HepG2 (cell line): ENCODE measurements around the gene BLMH.
"Not testable (repeated sequence)": the region's sequence is repeated elsewhere in the genome, so short reads cannot be mapped to it uniquely, and the experiment has no call there.

ENCODE experiments used
- CEBPZ ChIP-seq: IDR thresholded peaks from 2 replicates; pipeline ENCODE4 v1.6.1; 2012; ENCODE audit warnings: low read length, improper control_type of control experiment
- PCBP1 ChIP-seq: fragments of 200-400 bp; formaldehyde crosslinking; IDR thresholded peaks from 2 replicates; pipeline ENCODE4 v1.6.1; 2017; ENCODE audit warnings: mild to moderate bottlenecking, low read depth, low read length, borderline replicate concordance
- POLR2AphosphoS5 ChIP-seq: IDR thresholded peaks from 2 replicates; pipeline ENCODE4 v1.6.1; 2012; ENCODE audit warnings: low read depth, low read length
- ZNF292 ChIP-seq: sonication (generic); formaldehyde crosslinking; IDR thresholded peaks from 2 replicates; pipeline ENCODE4 v1.8.1; 2022; ENCODE audit warnings: mild to moderate bottlenecking, low read depth, missing genetic modification reagents, borderline replicate concordance
- TF ChIP-seq, protein P1 (sequence below): sonication (generic); formaldehyde crosslinking; IDR thresholded peaks from one replicate; pipeline ENCODE4 v1.5.1; 2020; ENCODE audit warnings: mild to moderate bottlenecking, missing genetic modification reagents; ENCODE audit errors: not compliant biosample characterization

GRCh38 chr17:30230009-30230408, 61.7 kb downstream of the BLMH start:
- TF ChIP-seq POLR2AphosphoS5, CEBPZ, ZNF292, PCBP1: not testable (repeated sequence)
- TF ChIP-seq, protein P1, sequence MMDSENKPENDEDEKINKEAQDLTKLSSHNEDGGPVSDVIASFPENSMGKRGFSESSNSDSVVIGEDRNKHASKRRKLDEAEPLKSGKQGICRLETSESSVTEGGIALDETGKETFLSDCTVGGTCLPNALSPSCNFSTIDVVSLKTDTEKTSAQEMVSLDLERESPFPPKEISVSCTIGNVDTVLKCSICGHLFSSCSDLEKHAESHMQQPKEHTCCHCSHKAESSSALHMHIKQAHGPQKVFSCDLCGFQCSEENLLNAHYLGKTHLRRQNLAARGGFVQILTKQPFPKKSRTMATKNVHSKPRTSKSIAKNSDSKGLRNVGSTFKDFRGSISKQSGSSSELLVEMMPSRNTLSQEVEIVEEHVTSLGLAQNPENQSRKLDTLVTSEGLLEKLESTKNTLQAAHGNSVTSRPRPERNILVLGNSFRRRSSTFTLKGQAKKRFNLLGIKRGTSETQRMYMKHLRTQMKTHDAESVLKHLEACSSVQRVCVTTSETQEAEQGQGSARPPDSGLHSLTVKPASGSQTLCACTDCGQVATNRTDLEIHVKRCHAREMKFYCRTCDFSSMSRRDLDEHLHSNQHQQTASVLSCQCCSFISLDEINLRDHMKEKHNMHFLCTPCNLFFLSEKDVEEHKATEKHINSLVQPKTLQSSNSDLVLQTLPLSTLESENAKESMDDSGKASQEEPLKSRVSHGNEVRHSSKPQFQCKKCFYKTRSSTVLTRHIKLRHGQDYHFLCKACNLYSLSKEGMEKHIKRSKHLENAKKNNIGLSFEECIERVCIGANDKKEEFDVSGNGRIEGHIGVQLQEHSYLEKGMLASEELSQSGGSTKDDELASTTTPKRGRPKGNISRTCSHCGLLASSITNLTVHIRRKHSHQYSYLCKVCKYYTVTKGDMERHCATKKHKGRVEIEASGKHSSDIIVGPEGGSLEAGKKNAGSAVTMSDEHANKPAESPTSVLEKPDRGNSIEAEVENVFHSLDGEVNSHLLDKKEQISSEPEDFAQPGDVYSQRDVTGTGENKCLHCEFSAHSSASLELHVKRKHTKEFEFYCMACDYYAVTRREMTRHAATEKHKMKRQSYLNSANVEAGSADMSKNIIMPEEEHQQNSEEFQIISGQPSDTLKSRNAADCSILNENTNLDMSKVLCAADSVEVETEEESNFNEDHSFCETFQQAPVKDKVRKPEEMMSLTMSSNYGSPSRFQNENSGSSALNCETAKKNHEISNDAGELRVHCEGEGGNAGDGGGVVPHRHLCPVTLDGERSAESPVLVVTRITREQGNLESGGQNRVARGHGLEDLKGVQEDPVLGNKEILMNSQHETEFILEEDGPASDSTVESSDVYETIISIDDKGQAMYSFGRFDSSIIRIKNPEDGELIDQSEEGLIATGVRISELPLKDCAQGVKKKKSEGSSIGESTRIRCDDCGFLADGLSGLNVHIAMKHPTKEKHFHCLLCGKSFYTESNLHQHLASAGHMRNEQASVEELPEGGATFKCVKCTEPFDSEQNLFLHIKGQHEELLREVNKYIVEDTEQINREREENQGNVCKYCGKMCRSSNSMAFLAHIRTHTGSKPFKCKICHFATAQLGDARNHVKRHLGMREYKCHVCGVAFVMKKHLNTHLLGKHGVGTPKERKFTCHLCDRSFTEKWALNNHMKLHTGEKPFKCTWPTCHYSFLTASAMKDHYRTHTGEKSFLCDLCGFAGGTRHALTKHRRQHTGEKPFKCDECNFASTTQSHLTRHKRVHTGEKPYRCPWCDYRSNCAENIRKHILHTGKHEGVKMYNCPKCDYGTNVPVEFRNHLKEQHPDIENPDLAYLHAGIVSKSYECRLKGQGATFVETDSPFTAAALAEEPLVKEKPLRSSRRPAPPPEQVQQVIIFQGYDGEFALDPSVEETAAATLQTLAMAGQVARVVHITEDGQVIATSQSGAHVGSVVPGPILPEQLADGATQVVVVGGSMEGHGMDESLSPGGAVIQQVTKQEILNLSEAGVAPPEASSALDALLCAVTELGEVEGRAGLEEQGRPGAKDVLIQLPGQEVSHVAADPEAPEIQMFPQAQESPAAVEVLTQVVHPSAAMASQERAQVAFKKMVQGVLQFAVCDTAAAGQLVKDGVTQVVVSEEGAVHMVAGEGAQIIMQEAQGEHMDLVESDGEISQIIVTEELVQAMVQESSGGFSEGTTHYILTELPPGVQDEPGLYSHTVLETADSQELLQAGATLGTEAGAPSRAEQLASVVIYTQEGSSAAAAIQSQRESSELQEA (CRISPR knock-in tag): not testable (repeated sequence)
